Stimulated activated CD8-positive, alpha-beta memory T cell treated with anti-CD3 and anti-CD28 coated beads, Interleukin-7, amount 100 ng/mL, for 4 hours (primary cell): ENCODE measurements around the gene COMMD10.

Experiments used
- DNase-seq, 2 donors: peaks; one replicate each; pipeline ENCODE4 v3.0.0-alpha.2; 2020; ENCODE audit warnings: low read depth in 2 of 2

COMMD10 gene

GRCh38 chr5:116291271-116291670 lies 206.4 kb downstream of the COMMD10 start:
- DNase-seq: no peak

GRCh38 chr5:116292321-116292720 lies 207.5 kb downstream of the COMMD10 start:
- no peak for DNase-seq

- DNase-seq: no peak
Measured at GRCh38 chr5:116296335-116297072, 211.7 kb downstream of the COMMD10 start.

- no peak for DNase-seq
Measured at GRCh38 chr5:116297296-116297814, 212.5 kb downstream of the COMMD10 start.

GRCh38 chr5:116299746-116300640 lies 215.2 kb downstream of the COMMD10 start:
- DNase-seq: no peak

- DNase-seq: no peak
Measured at GRCh38 chr5:116301110-116301509, 216.3 kb downstream of the COMMD10 start.

- DNase-seq: no peak
Measured at GRCh38 chr5:116303340-116303739, 218.5 kb downstream of the COMMD10 start.

GRCh38 chr5:116303810-116304209 lies 219.0 kb downstream of the COMMD10 start:
- no peak for DNase-seq

GRCh38 chr5:116305899-116306298 lies 221.1 kb downstream of the COMMD10 start:
- DNase-seq: no peak

- no peak for DNase-seq
Measured at GRCh38 chr5:116306846-116307245, 222.0 kb downstream of the COMMD10 start.

GRCh38 chr5:116308391-116308790 lies 223.6 kb downstream of the COMMD10 start:
- no peak for DNase-seq

- no peak for DNase-seq
Measured at GRCh38 chr5:116313366-116313765, 228.5 kb downstream of the COMMD10 start.

GRCh38 chr5:116315531-116315930 lies 230.7 kb downstream of the COMMD10 start:
- DNase-seq: no peak

- DNase-seq: no peak
Measured at GRCh38 chr5:116318091-116318854, 233.4 kb downstream of the COMMD10 start.

- DNase-seq: no peak
Measured at GRCh38 chr5:116320486-116320885, 235.7 kb downstream of the COMMD10 start.

GRCh38 chr5:116329503-116329902 lies 244.7 kb downstream of the COMMD10 start:
- DNase-seq: no peak

- no peak for DNase-seq
Measured at GRCh38 chr5:116340799-116341198, 256.0 kb downstream of the COMMD10 start.
